Neutrophil (primary cell): Measurements from ENCODE around the gene KCNK2.

Experiments used
- H3K27ac ChIP-seq: fragments of 200-600 bp; sonication (generic); 2 replicates; pipeline ENCODE4 v1.5.1; 2016; ENCODE audit warnings: mild to moderate bottlenecking, moderate library complexity
- H3K27me3 ChIP-seq: fragments of 200-600 bp; sonication (generic); 2 replicates; pipeline ENCODE4 v1.6.0; 2016; ENCODE audit warnings: mild to moderate bottlenecking
- H3K36me3 ChIP-seq: fragments of 200-600 bp; sonication (generic); 2 replicates; pipeline ENCODE4 v1.5.1; 2017
- H3K4me1 ChIP-seq, 2 experiments: fragments of 200-600 bp in 1 of 2; sonication (generic) in 1 of 2; 1 replicate in 1 of 2; 2 replicates in 1 of 2; pipeline versions ENCODE4 v1.5.1 to v1.6.1; 2013 to 2016; ENCODE audit warnings: low read depth in 1 of 2, low read length in 1 of 2, mild to moderate bottlenecking in 1 of 2, moderate library complexity in 1 of 2; ENCODE audit not compliant: control insufficient read depth in 1 of 2, insufficient read depth in 1 of 2
- H3K4me3 ChIP-seq, 2 experiments: fragments of 200-600 bp in 1 of 2; sonication (generic) in 1 of 2; 1 replicate in 1 of 2; 2 replicates in 1 of 2; pipeline ENCODE4 v1.5.1; 2013 to 2016; ENCODE audit warnings: low read depth in 1 of 2, low read length in 1 of 2, mild to moderate bottlenecking in 1 of 2, moderate library complexity in 1 of 2
- H3K9me3 ChIP-seq: fragments of 200-600 bp; sonication (generic); 2 replicates; pipeline ENCODE4 v1.5.1; 2016
- TF ChIP-seq, protein P1 (sequence below): fragments of 200-600 bp; sonication (generic); IDR thresholded peaks from 2 replicates; pipeline ENCODE4 v1.5.1; 2016; ENCODE audit warnings: antibody characterized with exemption

Gene KCNK2

DNA sequence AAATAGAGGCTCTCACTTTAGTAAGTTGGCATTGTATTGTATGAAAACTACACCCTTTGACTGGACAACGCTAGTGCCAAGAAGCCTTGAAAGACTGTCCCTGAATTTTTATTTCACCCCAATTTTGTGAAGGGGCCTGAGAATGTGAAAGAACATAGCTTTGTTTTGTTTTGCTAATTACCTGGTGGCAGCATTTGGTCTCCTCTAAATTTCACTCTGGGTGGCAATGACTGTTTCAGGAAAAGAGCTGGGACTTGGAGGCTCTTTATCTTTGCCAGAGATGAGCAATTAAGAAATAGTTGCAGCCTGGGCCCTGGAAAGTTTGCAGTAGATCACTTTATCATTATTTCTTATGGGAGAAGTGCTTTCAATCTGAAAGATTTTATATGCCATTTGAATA, 117.6 kb downstream of the KCNK2 start:
- H3K9me3 ChIP-seq: no peaks in the 10 kb centered on the region
- H3K4me1 ChIP-seq: no peaks in the 10 kb centered on the region
- TF ChIP-seq, protein P1, sequence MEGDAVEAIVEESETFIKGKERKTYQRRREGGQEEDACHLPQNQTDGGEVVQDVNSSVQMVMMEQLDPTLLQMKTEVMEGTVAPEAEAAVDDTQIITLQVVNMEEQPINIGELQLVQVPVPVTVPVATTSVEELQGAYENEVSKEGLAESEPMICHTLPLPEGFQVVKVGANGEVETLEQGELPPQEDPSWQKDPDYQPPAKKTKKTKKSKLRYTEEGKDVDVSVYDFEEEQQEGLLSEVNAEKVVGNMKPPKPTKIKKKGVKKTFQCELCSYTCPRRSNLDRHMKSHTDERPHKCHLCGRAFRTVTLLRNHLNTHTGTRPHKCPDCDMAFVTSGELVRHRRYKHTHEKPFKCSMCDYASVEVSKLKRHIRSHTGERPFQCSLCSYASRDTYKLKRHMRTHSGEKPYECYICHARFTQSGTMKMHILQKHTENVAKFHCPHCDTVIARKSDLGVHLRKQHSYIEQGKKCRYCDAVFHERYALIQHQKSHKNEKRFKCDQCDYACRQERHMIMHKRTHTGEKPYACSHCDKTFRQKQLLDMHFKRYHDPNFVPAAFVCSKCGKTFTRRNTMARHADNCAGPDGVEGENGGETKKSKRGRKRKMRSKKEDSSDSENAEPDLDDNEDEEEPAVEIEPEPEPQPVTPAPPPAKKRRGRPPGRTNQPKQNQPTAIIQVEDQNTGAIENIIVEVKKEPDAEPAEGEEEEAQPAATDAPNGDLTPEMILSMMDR: no peak
- H3K27ac ChIP-seq: no peak overlapping the region
- no peaks in the 10 kb centered on the region for H3K36me3 ChIP-seq
- H3K4me3 ChIP-seq: no peak overlapping the region
- no peaks in the 10 kb centered on the region for H3K27me3 ChIP-seq

DNA sequence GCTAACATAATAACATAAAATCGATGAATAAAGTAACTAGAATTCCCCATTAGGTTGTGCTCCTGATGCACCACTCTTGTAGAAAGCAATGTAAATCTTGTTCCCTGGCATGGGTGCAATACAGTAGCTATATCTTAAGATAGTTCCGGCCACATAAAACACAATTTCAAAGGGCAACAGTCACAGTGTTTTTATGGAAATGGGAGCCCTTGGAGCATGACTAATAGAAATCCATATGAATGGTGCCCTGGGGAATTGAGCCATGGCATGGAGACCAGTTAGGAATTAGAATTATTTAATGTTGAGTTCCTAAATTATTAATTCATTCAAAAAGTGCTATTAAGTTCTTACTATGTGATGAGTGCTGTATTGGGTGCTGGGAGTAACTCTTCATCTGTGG, 118.7 kb downstream of the KCNK2 start:
- TF ChIP-seq, protein P1: no peak
- Histone ChIP-seq H3K4me3 (no peak overlapping the region), H3K27ac (no peak overlapping the region), H3K27me3 (no peaks in the 10 kb centered on the region), H3K36me3 (no peaks in the 10 kb centered on the region), H3K4me1 (no peaks in the 10 kb centered on the region), H3K9me3 (no peaks in the 10 kb centered on the region)

DNA sequence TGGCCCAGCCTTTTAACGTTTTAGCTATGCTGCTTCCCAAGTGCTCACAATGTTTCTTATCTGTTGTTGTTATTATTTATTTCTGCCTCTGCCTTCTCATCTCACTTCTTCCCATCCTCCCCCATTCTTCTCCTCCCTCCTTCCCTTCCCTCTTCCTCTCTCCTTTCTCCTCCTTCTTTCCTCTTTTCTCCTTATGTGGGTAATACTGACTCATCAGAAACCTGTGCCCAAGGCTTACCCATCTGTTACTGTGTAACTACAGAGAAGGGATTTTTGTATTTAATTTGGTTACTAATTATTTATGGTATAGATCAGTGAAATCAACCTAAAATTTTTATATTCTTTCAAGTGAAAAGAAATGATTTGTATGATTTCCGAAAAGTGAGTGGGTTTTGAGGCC, 120.3 kb downstream of the KCNK2 start:
- no peaks in the 10 kb centered on the region for H3K36me3 ChIP-seq
- no peaks in the 10 kb centered on the region for H3K9me3 ChIP-seq
- TF ChIP-seq, protein P1: no peak
- no peaks in the 10 kb centered on the region for H3K4me1 ChIP-seq
- H3K27ac ChIP-seq: no peak overlapping the region
- H3K4me3 ChIP-seq: no peak overlapping the region
- no peaks in the 10 kb centered on the region for H3K27me3 ChIP-seq

DNA sequence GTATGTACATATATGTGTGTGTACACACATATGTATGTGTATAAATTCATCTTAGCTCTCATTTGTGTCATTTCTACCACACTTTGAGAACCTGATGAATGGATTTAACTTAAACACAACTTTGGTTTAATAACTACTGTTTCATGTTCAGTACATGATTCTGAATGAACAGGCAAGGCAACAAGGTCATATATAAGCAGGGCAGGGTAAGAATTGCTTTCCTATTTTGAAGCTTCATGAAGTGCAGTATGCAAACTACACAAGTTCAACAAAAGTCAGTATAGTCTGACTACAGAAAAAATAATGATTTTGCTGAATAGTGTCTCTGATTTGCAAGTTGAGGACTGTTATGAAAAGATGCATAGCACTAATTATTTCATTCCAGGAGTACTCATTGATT, 127.6 kb downstream of the KCNK2 start:
- Histone ChIP-seq H3K36me3 (no peaks in the 10 kb centered on the region), H3K27me3 (no peaks in the 10 kb centered on the region), H3K4me1 (no peaks in the 10 kb centered on the region), H3K9me3 (no peaks in the 10 kb centered on the region), H3K27ac (no peak overlapping the region), H3K4me3 (no peak overlapping the region)
- TF ChIP-seq, protein P1: no peak

DNA sequence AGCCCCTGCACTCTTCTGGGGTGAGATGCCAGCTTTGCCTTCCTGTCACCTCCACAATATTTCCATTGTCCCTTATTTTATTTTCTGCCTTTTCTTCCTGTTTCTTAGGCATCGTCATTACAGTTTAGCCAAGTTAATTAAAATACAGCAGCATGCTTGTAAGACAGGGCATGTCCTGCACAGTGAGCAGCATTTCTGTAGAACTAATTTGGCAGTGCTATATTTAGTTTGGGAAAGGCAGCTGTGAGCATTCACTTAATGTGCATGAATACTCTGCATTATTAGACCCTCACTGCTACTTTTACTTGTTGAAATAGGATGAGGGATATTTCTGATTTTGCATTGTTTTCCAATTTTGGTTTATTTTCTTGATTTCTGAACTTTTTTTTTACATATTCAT, 133.3 kb downstream of the KCNK2 start:
- no peaks in the 10 kb centered on the region for H3K36me3 ChIP-seq
- TF ChIP-seq, protein P1: no peak
- no peak overlapping the region for H3K4me3 ChIP-seq
- H3K27me3 ChIP-seq: no peaks in the 10 kb centered on the region
- no peaks in the 10 kb centered on the region for H3K4me1 ChIP-seq
- no peak overlapping the region for H3K27ac ChIP-seq
- H3K9me3 ChIP-seq: no peaks in the 10 kb centered on the region

DNA sequence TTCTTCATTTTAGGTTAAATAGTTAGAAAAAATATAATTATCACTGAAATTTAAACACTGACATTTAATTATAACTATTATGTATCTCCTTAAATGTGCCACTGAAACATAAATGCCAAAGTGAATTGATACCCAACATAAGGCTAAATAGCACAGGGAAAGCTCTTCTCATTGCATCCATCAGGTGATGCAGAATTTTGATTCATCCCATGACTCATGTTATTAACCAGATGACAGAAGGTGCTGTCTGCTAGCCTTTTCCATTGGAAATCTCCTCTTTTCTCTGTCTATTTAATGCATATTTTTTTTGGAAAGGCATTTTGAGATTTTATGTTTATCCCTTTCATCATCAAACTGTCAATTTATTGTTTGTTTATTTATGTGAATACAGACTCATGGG, 136.8 kb downstream of the KCNK2 start:
- Histone ChIP-seq H3K4me1 (no peaks in the 10 kb centered on the region), H3K9me3 (no peaks in the 10 kb centered on the region), H3K4me3 (no peak overlapping the region), H3K27ac (no peak overlapping the region), H3K27me3 (no peaks in the 10 kb centered on the region), H3K36me3 (no peaks in the 10 kb centered on the region)
- TF ChIP-seq, protein P1: no peak
